ENCODE measurements around the gene MYOM3.

DNA sequence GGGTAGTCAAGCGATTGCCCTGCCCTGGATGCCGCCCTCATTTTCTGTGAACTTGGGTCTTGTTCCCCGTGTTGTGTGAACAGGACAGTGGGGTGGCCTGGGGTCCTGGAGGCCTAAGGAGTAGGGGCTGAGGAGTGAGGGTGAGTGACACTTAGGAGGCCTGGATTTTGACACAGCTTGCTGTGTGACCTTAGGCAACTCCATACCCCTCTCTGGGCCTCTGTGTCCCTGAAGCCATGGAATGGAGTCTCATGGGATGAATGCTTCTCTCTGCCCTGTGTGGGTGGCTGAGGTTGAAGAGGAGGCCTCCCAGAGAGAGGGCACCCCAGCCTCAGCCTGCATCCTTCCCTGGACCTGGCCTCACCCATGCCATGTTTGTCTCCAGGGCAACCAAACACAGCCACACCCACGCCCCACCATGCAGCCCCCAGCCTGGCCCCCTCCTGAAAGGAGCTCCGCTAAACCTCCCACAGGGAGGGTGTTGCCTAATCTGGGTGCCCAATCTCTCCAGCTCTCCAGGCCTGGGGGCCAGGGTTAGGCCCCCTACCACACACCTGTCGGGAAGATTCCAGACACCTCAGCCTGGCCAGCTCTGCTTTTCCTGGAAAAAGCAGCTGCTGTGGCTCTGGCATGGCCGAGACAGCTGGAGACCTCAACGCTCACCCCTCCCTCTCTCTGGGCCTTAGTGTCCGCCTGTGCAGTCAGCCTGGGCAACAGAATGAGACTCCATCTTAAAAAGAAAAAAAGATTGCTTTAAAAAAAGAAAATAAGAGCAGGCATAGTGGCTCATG, 9.9 kb downstream of the MYOM3 start:
- TF ChIP-seq WIZ (CRISPR knock-in tag; IDR thresholded peaks at IDR 0.05) (no peak), CEBPG (CRISPR knock-in tag; IDR thresholded peaks at IDR 0.05) (no peak), ZNF777 (CRISPR knock-in tag; IDR thresholded peaks at IDR 0.05) (no peak), POLR2A (IDR thresholded peaks at IDR 0.05; ENCODE audit: insufficient read depth in 1 of 2, low read depth in 2 of 2, low read length in 2 of 2) (no peak), EZH2 (conservative IDR thresholded peaks at IDR 0.05; ENCODE audit: low read depth, low read length) (no peak), MYC (CRISPR knock-in tag; IDR thresholded peaks at IDR 0.05; ENCODE audit: borderline replicate concordance) (no peak), ZNF589 (CRISPR knock-in tag; conservative IDR thresholded peaks at IDR 0.05) (no peak), HDAC1 (CRISPR knock-in tag; IDR thresholded peaks at IDR 0.05) (no peak), MAZ (IDR thresholded peaks at IDR 0.05; ENCODE audit: borderline replicate concordance, low read depth, low read length) (no peak), MAZ (CRISPR knock-in tag; IDR thresholded peaks at IDR 0.05; ENCODE audit: low read depth) (no peak), REXO4 (CRISPR knock-in tag; IDR thresholded peaks at IDR 0.05; ENCODE audit: borderline replicate concordance) (no peak)
- TF ChIP-seq, protein P1, sequence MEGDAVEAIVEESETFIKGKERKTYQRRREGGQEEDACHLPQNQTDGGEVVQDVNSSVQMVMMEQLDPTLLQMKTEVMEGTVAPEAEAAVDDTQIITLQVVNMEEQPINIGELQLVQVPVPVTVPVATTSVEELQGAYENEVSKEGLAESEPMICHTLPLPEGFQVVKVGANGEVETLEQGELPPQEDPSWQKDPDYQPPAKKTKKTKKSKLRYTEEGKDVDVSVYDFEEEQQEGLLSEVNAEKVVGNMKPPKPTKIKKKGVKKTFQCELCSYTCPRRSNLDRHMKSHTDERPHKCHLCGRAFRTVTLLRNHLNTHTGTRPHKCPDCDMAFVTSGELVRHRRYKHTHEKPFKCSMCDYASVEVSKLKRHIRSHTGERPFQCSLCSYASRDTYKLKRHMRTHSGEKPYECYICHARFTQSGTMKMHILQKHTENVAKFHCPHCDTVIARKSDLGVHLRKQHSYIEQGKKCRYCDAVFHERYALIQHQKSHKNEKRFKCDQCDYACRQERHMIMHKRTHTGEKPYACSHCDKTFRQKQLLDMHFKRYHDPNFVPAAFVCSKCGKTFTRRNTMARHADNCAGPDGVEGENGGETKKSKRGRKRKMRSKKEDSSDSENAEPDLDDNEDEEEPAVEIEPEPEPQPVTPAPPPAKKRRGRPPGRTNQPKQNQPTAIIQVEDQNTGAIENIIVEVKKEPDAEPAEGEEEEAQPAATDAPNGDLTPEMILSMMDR (CRISPR knock-in tag; IDR thresholded peaks at IDR 0.05) = no peak
- TF ChIP-seq, protein P2, sequence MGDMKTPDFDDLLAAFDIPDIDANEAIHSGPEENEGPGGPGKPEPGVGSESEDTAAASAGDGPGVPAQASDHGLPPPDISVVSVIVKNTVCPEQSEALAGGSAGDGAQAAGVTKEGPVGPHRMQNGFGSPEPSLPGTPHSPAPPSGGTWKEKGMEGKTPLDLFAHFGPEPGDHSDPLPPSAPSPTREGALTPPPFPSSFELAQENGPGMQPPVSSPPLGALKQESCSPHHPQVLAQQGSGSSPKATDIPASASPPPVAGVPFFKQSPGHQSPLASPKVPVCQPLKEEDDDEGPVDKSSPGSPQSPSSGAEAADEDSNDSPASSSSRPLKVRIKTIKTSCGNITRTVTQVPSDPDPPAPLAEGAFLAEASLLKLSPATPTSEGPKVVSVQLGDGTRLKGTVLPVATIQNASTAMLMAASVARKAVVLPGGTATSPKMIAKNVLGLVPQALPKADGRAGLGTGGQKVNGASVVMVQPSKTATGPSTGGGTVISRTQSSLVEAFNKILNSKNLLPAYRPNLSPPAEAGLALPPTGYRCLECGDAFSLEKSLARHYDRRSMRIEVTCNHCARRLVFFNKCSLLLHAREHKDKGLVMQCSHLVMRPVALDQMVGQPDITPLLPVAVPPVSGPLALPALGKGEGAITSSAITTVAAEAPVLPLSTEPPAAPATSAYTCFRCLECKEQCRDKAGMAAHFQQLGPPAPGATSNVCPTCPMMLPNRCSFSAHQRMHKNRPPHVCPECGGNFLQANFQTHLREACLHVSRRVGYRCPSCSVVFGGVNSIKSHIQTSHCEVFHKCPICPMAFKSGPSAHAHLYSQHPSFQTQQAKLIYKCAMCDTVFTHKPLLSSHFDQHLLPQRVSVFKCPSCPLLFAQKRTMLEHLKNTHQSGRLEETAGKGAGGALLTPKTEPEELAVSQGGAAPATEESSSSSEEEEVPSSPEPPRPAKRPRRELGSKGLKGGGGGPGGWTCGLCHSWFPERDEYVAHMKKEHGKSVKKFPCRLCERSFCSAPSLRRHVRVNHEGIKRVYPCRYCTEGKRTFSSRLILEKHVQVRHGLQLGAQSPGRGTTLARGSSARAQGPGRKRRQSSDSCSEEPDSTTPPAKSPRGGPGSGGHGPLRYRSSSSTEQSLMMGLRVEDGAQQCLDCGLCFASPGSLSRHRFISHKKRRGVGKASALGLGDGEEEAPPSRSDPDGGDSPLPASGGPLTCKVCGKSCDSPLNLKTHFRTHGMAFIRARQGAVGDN (CRISPR knock-in tag; IDR thresholded peaks at IDR 0.05) = no peak; the same call in 1 of the 2 replicates
- TF ChIP-seq, protein P3, sequence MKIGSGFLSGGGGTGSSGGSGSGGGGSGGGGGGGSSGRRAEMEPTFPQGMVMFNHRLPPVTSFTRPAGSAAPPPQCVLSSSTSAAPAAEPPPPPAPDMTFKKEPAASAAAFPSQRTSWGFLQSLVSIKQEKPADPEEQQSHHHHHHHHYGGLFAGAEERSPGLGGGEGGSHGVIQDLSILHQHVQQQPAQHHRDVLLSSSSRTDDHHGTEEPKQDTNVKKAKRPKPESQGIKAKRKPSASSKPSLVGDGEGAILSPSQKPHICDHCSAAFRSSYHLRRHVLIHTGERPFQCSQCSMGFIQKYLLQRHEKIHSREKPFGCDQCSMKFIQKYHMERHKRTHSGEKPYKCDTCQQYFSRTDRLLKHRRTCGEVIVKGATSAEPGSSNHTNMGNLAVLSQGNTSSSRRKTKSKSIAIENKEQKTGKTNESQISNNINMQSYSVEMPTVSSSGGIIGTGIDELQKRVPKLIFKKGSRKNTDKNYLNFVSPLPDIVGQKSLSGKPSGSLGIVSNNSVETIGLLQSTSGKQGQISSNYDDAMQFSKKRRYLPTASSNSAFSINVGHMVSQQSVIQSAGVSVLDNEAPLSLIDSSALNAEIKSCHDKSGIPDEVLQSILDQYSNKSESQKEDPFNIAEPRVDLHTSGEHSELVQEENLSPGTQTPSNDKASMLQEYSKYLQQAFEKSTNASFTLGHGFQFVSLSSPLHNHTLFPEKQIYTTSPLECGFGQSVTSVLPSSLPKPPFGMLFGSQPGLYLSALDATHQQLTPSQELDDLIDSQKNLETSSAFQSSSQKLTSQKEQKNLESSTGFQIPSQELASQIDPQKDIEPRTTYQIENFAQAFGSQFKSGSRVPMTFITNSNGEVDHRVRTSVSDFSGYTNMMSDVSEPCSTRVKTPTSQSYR (CRISPR knock-in tag; IDR thresholded peaks at IDR 0.05; ENCODE audit: borderline replicate concordance) = no peak
- TF ChIP-seq, protein P4, sequence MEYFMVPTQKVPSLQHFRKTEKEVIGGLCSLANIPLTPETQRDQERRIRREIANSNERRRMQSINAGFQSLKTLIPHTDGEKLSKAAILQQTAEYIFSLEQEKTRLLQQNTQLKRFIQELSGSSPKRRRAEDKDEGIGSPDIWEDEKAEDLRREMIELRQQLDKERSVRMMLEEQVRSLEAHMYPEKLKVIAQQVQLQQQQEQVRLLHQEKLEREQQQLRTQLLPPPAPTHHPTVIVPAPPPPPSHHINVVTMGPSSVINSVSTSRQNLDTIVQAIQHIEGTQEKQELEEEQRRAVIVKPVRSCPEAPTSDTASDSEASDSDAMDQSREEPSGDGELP (IDR thresholded peaks at IDR 0.05; ENCODE audit: borderline replicate concordance, low read depth) = no peak

Measured in HepG2 (cell line).